Keratinocyte (primary cell): Measurements from ENCODE around the gene DOCK3. TPM values are rescaled to one million over a fixed set of nuclear protein-coding genes. Genes with fewer than 3 reads are reported as not detected.
"Not testable (repeated sequence)": the region's sequence is repeated elsewhere in the genome, so short reads cannot be mapped to it uniquely, and the experiment has no call there.

Source experiments
- DNase-seq: peaks from one replicate; pipeline ENCODE4 v3.0.0-alpha.2; 2011; ENCODE audit warnings: low read depth, missing footprints, low spot score
- FAIRE-seq: peaks from 2 replicates; lab custom pipeline; 2011; peaks lifted over from hg19 to GRCh38; lab: Jason Lieb, UNC
- H2AFZ ChIP-seq: 2 replicates; pipeline ENCODE4 v1.6.0; 2012; ENCODE audit warnings: low read length, control low read depth, inconsistent platforms; ENCODE audit not compliant: control insufficient read depth
- H3K27ac ChIP-seq: 2 replicates; pipeline ENCODE4 v1.5.1; 2011; ENCODE audit warnings: low read length; ENCODE audit not compliant: control insufficient read depth, insufficient read depth
- H3K27me3 ChIP-seq: 3 replicates; pipeline ENCODE4 v1.6.0; 2011; ENCODE audit warnings: low read length; ENCODE audit not compliant: control insufficient read depth, insufficient read depth; ENCODE audit errors: extremely low read depth
- H3K36me3 ChIP-seq, 2 experiments: 2 replicates in 1 of 2; 3 replicates in 1 of 2; pipeline ENCODE4 v1.5.1; 2011; ENCODE audit warnings: low read length in 2 of 2, mild to moderate bottlenecking in 1 of 2; ENCODE audit not compliant: control insufficient read depth in 2 of 2, insufficient read depth in 2 of 2; ENCODE audit errors: extremely low read depth in 1 of 2
- H3K4me1 ChIP-seq: 3 replicates; pipeline ENCODE4 v1.5.1; 2011; ENCODE audit warnings: low read length; ENCODE audit not compliant: control insufficient read depth, insufficient read depth; ENCODE audit errors: extremely low read depth
- H3K4me2 ChIP-seq: 3 replicates; pipeline ENCODE4 v1.6.0; 2011; ENCODE audit warnings: low read depth, low read length; ENCODE audit not compliant: control insufficient read depth, insufficient read depth; ENCODE audit errors: extremely low read depth
- H3K4me3 ChIP-seq, 3 experiments: fragments of 200-600 bp in 1 of 3; sonication (generic) in 1 of 3; 2 replicates in 2 of 3; 3 replicates in 1 of 3; pipeline ENCODE4 v1.5.1; 2011 to 2016; ENCODE audit warnings: low read length in 3 of 3, mild to moderate bottlenecking in 3 of 3, control low read depth in 2 of 3, inconsistent platforms in 1 of 3, low read depth in 1 of 3, mixed read lengths in 1 of 3, mixed run types in 1 of 3, moderate library complexity in 1 of 3; ENCODE audit not compliant: control insufficient read depth in 2 of 3, insufficient read depth in 2 of 3; ENCODE audit errors: extremely low read depth in 1 of 3
- H3K79me2 ChIP-seq: 2 replicates; pipeline ENCODE4 v1.6.0; 2012; ENCODE audit warnings: low read length; ENCODE audit not compliant: control insufficient read depth, insufficient read depth
- H3K9ac ChIP-seq: 3 replicates; pipeline ENCODE4 v1.6.0; 2011; ENCODE audit warnings: low read length; ENCODE audit not compliant: control insufficient read depth, insufficient read depth; ENCODE audit errors: extremely low read depth
- H3K9me1 ChIP-seq: 3 replicates; pipeline ENCODE4 v1.6.0; 2011; ENCODE audit warnings: low read length; ENCODE audit not compliant: control insufficient read depth, insufficient read depth; ENCODE audit errors: extremely low read depth
- H3K9me3 ChIP-seq: 2 replicates; pipeline ENCODE4 v1.5.1; 2012; ENCODE audit warnings: low read depth, low read length; ENCODE audit not compliant: control insufficient read depth
- H4K20me1 ChIP-seq: 3 replicates; pipeline ENCODE4 v1.6.0; 2011; ENCODE audit warnings: low read length; ENCODE audit not compliant: control insufficient read depth, insufficient read depth; ENCODE audit errors: extremely low read depth
- EZH2 ChIP-seq: IDR thresholded peaks from one replicate; pipeline ENCODE4 v1.6.1; 2012; ENCODE audit warnings: inconsistent platforms, mild to moderate bottlenecking, low read length, moderate library complexity
- dilution Hi-C: fragments of 300-500 bp; cut with MboI; formaldehyde crosslinking; loops from one replicate; pipeline ENCODE4 v1.7.0; 2020; ENCODE audit warnings: low sequenced_read_pairs; ENCODE audit not compliant: extremely low pct_ligation_motif_present
- polyA plus RNA-seq, 5 experiments: library from polyadenylated mRNA; depleted of rRNA in 3 of 5; stranded (reverse) in 3 of 5; stranded (forward) in 1 of 5; unstranded in 1 of 5; fragments of >200 nt; gene quantifications; 1 replicate in 1 of 5; 2 replicates in 3 of 5; 3 replicates in 1 of 5; pipeline versions ENCODE4 v1.2.1 to v1.2.3, GENCODE V29; 2011 to 2012; ENCODE audit warnings: missing spikeins in 2 of 5, low read depth in 1 of 5, low replicate concordance in 1 of 5
- TF ChIP-seq, protein P1 (sequence below), 3 experiments: IDR thresholded peaks in 1 of 3; conservative IDR thresholded peaks in 1 of 3; optimal IDR thresholded peaks in 1 of 3; 2 replicates in 2 of 3; 3 replicates in 1 of 3; pipeline versions ENCODE3 to v1.5.1; 2011; ENCODE audit warnings: low read length in 3 of 3, mild to moderate bottlenecking in 3 of 3, moderate library complexity in 2 of 3, control low read depth in 1 of 3, inconsistent platforms in 1 of 3; ENCODE audit not compliant: insufficient read depth in 2 of 3; ENCODE audit errors: extremely low read depth in 1 of 3

DOCK3 gene
- polyA plus RNA-seq, 1 donor (not counting 4 experiments of a cell fraction or from before 2014, with no cell fraction given): 0.10 TPM

DNA sequence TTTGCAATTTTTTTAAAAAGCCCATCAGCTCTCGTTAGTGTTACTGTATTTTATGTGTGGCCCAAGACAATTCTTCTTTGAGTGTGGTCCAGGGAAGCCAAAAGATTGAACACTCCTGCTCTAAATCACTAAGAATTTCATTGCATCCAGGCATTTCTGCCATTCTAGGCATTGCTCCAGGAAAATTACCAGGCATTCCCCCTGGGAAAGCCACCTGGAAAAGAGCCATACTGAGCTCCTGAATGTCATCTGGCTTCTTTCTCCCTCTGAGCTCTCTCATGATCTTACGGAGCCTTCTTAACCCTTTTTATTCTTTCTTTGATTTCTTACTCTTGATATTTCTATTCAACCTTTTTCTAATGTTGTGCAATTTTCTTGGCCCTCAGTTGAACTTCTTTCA lies 202.2 kb downstream of the DOCK3 start:
- Histone ChIP-seq H2AFZ (no peak overlapping the region), H3K27me3 (no peaks in the 10 kb centered on the region), H3K4me2 (no peak overlapping the region), H3K79me2 (no peaks in the 10 kb centered on the region), H3K4me3 (no peak overlapping the region), H3K4me1 (no peaks in the 10 kb centered on the region), H3K9ac (no peak overlapping the region), H3K36me3 (no peaks in the 10 kb centered on the region), H3K9me3 (no peaks in the 10 kb centered on the region), H3K27ac (no peak overlapping the region), H4K20me1 (no peaks in the 10 kb centered on the region), H3K9me1 (no peaks in the 10 kb centered on the region)
- dilution Hi-C loops: no loop called here
- no peak for DNase-seq
- no peak for FAIRE-seq
- TF ChIP-seq, protein P1, sequence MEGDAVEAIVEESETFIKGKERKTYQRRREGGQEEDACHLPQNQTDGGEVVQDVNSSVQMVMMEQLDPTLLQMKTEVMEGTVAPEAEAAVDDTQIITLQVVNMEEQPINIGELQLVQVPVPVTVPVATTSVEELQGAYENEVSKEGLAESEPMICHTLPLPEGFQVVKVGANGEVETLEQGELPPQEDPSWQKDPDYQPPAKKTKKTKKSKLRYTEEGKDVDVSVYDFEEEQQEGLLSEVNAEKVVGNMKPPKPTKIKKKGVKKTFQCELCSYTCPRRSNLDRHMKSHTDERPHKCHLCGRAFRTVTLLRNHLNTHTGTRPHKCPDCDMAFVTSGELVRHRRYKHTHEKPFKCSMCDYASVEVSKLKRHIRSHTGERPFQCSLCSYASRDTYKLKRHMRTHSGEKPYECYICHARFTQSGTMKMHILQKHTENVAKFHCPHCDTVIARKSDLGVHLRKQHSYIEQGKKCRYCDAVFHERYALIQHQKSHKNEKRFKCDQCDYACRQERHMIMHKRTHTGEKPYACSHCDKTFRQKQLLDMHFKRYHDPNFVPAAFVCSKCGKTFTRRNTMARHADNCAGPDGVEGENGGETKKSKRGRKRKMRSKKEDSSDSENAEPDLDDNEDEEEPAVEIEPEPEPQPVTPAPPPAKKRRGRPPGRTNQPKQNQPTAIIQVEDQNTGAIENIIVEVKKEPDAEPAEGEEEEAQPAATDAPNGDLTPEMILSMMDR (optimal IDR thresholded peaks at IDR 0.05 in 1 of 3, IDR thresholded peaks at IDR 0.05 in 1 of 3, conservative IDR thresholded peaks at IDR 0.05 in 1 of 3; ENCODE audit: extremely low read depth in 1 of 3, insufficient read depth in 2 of 3, low read length in 3 of 3): no peak
- TF ChIP-seq EZH2: no peak

- H3K4me1 ChIP-seq, dilution Hi-C loops, H3K9ac ChIP-seq, H3K9me3 ChIP-seq, H3K79me2 ChIP-seq, FAIRE-seq, H3K4me2 ChIP-seq, H2AFZ ChIP-seq, H3K27ac ChIP-seq, H3K4me3 ChIP-seq, H4K20me1 ChIP-seq, H3K36me3 ChIP-seq, H3K9me1 ChIP-seq, H3K27me3 ChIP-seq, DNase-seq: not testable (repeated sequence)
Observed at GRCh38 chr3:50882733-50883132, 208.0 kb downstream of the DOCK3 start.

DNA sequence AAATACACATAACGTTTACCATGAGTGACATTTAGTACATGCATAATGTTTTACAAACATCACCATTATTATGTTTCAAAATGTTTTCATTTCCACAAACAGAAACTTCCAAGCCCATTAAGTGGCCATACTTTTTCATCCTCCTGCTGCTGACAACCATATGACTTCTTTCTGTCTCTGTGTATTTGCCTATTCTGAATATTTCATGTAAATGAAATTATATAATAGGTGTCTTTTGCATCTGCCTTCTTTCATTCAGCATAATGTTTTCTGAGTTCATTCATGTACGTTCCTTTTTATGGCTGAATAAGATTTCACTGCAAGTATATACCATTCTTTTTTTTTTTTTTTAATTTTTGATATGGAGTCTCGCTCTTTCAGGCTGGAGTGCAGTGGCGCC lies 209.0 kb downstream of the DOCK3 start:
- dilution Hi-C loops: no loop called here
- no peak for FAIRE-seq

More for the DNA sequence above, 209.0 kb downstream of the DOCK3 start:
- Histone ChIP-seq H3K27me3 (no peaks in the 10 kb centered on the region), H3K4me2 (no peak overlapping the region), H3K4me3 (no peak overlapping the region), H3K36me3 (no peaks in the 10 kb centered on the region), H3K27ac (no peak overlapping the region), H2AFZ (no peak overlapping the region), H4K20me1 (no peaks in the 10 kb centered on the region), H3K9me1 (no peaks in the 10 kb centered on the region), H3K9me3 (no peaks in the 10 kb centered on the region), H3K9ac (no peak overlapping the region), H3K79me2 (no peaks in the 10 kb centered on the region), H3K4me1 (no peaks in the 10 kb centered on the region)
- no peak for TF ChIP-seq EZH2
- TF ChIP-seq, protein P1 (optimal IDR thresholded peaks at IDR 0.05 in 1 of 3, IDR thresholded peaks at IDR 0.05 in 1 of 3, conservative IDR thresholded peaks at IDR 0.05 in 1 of 3; ENCODE audit: extremely low read depth in 1 of 3, insufficient read depth in 2 of 3, low read length in 3 of 3): no peak
- no peak for DNase-seq
